Osteoblast (primary cell): ENCODE measurements around the gene RICTOR. TPM values are rescaled to one million over a fixed set of nuclear protein-coding genes. Genes with fewer than 3 reads are reported as not detected.

Experiments
- DNase-seq: peaks from one replicate; pipeline ENCODE4 v3.0.0; 2011; ENCODE audit warnings: low spot score, mixed read lengths; ENCODE audit not compliant: insufficient read length; ENCODE audit errors: missing footprints
- H2AFZ ChIP-seq: 2 replicates; pipeline ENCODE4 v1.6.0; 2011; ENCODE audit warnings: mild to moderate bottlenecking, low read length
- H3K27ac ChIP-seq: 2 replicates; pipeline ENCODE4 v1.5.1; 2011; ENCODE audit warnings: mild to moderate bottlenecking, low read depth, low read length, moderate library complexity
- H3K27me3 ChIP-seq: 2 replicates; pipeline ENCODE4 v1.6.0; 2012; ENCODE audit warnings: mild to moderate bottlenecking, control low read depth, inconsistent platforms, low read length, moderate library complexity; ENCODE audit not compliant: insufficient read depth
- H3K36me3 ChIP-seq: 2 replicates; pipeline ENCODE4 v1.5.1; 2011; ENCODE audit warnings: mild to moderate bottlenecking, low read length, control low read depth, moderate library complexity; ENCODE audit not compliant: insufficient read depth
- H3K4me1 ChIP-seq: 2 replicates; pipeline ENCODE4 v1.5.1; 2011; ENCODE audit warnings: mild to moderate bottlenecking, low read length, control low read depth, moderate library complexity; ENCODE audit not compliant: insufficient read depth
- H3K4me2 ChIP-seq: 2 replicates; pipeline ENCODE4 v1.6.0; 2011; ENCODE audit warnings: mild to moderate bottlenecking, low read length; ENCODE audit not compliant: insufficient read depth
- H3K4me3 ChIP-seq: fragments of 200-600 bp; sonication (generic); 3 replicates; pipeline ENCODE4 v1.5.1; 2012; ENCODE audit warnings: mild to moderate bottlenecking, low read length, inconsistent platforms; ENCODE audit not compliant: insufficient read depth
- H3K79me2 ChIP-seq: 2 replicates; pipeline ENCODE4 v1.6.0; 2012; ENCODE audit warnings: mild to moderate bottlenecking, low read length, control low read depth, inconsistent platforms; ENCODE audit not compliant: insufficient read depth
- H3K9me3 ChIP-seq: 2 replicates; pipeline ENCODE4 v1.5.1; 2011; ENCODE audit warnings: low read depth, low read length, control low read depth
- H4K20me1 ChIP-seq: 2 replicates; pipeline ENCODE4 v1.6.0; 2012; ENCODE audit warnings: mild to moderate bottlenecking, low read length, control low read depth; ENCODE audit not compliant: insufficient read depth
- CTCF ChIP-seq: IDR thresholded peaks from 2 replicates; pipeline ENCODE4 v1.5.1; 2011; ENCODE audit warnings: mild to moderate bottlenecking, low read depth, low read length, moderate library complexity; ENCODE audit errors: extremely low read depth
- total RNA-seq: library from RNA; depleted of rRNA; stranded (reverse); fragments of >200 nt; gene quantifications from 2 replicates; pipeline ENCODE4 v1.2.3, GENCODE V29; 2012

Gene RICTOR
- total RNA-seq, 1 donor, result 46.7 TPM

GRCh38 chr5:39031041-39031440, 43.2 kb downstream of the RICTOR start:
- Histone ChIP-seq H3K9me3 (no peaks in the 10 kb centered on the region), H3K4me1 (no peaks in the 10 kb centered on the region), H2AFZ (no peak overlapping the region), H3K79me2 (peaks cover 56% of the 10 kb centered on the region), H3K4me2 (no peak overlapping the region), H3K4me3 (no peak overlapping the region), H3K36me3 (no peaks in the 10 kb centered on the region), H3K27ac (no peak overlapping the region), H3K27me3 (no peaks in the 10 kb centered on the region), H4K20me1 (peaks cover 6% of the 10 kb centered on the region)
- peak; percentile 41 for DNase-seq
- no peak for TF ChIP-seq CTCF

GRCh38 chr5:39025456-39025855, 48.7 kb downstream of the RICTOR start:
- Histone ChIP-seq H2AFZ (no peak overlapping the region), H3K27ac (no peak overlapping the region), H3K9me3 (no peaks in the 10 kb centered on the region), H3K4me3 (no peak overlapping the region), H3K27me3 (no peaks in the 10 kb centered on the region), H3K4me2 (no peak overlapping the region), H4K20me1 (peaks cover 9% of the 10 kb centered on the region), H3K36me3 (no peaks in the 10 kb centered on the region), H3K79me2 (peaks cover 68% of the 10 kb centered on the region), H3K4me1 (no peaks in the 10 kb centered on the region)
- DNase-seq, result no peak
- no peak for TF ChIP-seq CTCF

- no peaks in the 10 kb centered on the region for H3K27me3 ChIP-seq
- H3K79me2 ChIP-seq, result peaks cover 68% of the 10 kb centered on the region
- H3K27ac ChIP-seq, result no peak overlapping the region
- no peaks in the 10 kb centered on the region for H3K4me1 ChIP-seq
- H3K9me3 ChIP-seq, result no peaks in the 10 kb centered on the region
- no peaks in the 10 kb centered on the region for H3K36me3 ChIP-seq
- H4K20me1 ChIP-seq, result peaks cover 9% of the 10 kb centered on the region
- TF ChIP-seq CTCF, result no peak
- no peak overlapping the region for H3K4me3 ChIP-seq
- H2AFZ ChIP-seq, result no peak overlapping the region
- no peak for DNase-seq
- no peak overlapping the region for H3K4me2 ChIP-seq
Observed at GRCh38 chr5:39024884-39025283, 49.3 kb downstream of the RICTOR start.

- TF ChIP-seq CTCF, result no peak
- peaks cover 67% of the 10 kb centered on the region for H3K79me2 ChIP-seq
- DNase-seq, result no peak
- H3K9me3 ChIP-seq, result no peaks in the 10 kb centered on the region
- no peaks in the 10 kb centered on the region for H3K27me3 ChIP-seq
- H3K4me3 ChIP-seq, result no peak overlapping the region
- no peaks in the 10 kb centered on the region for H3K4me1 ChIP-seq
- peaks cover 9% of the 10 kb centered on the region for H4K20me1 ChIP-seq
- H3K36me3 ChIP-seq, result no peaks in the 10 kb centered on the region
- no peak overlapping the region for H3K27ac ChIP-seq
- H3K4me2 ChIP-seq, result no peak overlapping the region
- no peak overlapping the region for H2AFZ ChIP-seq
Observed at GRCh38 chr5:39024005-39024404, 50.2 kb downstream of the RICTOR start.
